Measurements from ENCODE around the gene DHX8.
"Not testable (repeated sequence)": the region's sequence is repeated elsewhere in the genome, so short reads cannot be mapped to it uniquely, and the experiment has no call there.

DHX8 gene

GRCh38 chr17:43483674-43484551, at the start of gene DHX8:
DHX8 (plus strand) TSS chr17:43483975; CDS start chr17:43484038, 63 bp downstream.
- DNase-seq (ENCODE audit: low read depth): peak; percentile 96

DNA sequence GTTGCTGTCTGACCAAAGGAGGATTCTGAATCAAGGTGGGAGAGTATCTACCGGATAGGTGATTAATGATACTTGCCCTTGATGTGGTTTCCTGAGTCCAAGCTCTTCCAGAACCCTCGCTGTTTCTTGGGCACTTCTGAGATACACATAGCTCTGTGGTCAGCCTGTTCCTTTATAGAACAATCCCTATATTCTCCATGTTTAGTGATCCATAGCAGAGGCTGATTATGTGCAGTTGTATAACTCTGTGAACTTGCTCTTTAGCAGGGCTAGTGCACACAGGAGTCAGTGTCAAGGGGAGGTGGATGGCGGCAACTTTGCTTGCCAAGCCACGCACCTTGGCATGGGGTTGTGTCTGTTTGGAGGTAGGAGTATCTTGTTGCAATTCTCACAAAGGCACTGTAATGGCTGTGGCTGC, 48.9 kb upstream of the DHX8 start:
- no peak for DNase-seq (ENCODE audit: low read depth)

DNA sequence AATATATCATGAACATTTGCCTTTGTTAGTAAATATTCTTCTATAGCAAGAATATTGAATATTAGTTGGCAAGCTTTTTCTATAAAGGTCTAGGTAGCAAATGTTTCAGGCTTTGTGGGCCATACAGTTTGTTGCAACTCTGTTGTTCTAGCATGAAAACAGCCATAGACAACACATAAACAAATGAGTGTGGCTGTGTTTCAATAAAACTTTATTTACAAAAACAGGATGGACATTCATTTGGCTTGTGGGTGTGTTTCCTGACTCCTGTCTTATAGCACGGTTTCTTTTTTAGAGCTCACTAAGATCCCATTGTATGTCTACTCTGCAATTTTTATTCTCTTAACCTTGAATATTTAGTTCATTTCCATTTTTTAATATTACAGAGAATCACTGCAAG, 46.0 kb upstream of the DHX8 start:
- DNase-seq (ENCODE audit: low read depth): no peak

DNA sequence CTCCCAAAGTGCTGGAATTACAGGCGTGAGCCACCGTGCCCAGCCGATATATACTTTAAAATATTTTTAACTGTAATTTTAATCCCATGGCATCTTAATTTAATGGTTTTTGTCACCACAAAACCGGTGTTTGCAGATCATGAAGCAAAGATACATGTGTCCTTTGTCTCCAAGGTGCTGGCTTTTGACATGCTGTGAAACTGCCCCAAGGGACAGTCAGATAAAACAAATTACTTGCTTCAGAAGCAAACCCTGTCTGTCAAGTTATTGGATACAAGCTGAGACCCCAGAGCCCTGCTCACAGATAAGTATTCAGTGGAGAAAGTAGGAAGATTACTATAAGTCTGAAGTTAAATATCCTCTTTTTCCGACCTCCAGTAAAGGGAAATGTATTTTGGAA, 45.1 kb upstream of the DHX8 start:
- no peak for DNase-seq (ENCODE audit: low read depth)

DNA sequence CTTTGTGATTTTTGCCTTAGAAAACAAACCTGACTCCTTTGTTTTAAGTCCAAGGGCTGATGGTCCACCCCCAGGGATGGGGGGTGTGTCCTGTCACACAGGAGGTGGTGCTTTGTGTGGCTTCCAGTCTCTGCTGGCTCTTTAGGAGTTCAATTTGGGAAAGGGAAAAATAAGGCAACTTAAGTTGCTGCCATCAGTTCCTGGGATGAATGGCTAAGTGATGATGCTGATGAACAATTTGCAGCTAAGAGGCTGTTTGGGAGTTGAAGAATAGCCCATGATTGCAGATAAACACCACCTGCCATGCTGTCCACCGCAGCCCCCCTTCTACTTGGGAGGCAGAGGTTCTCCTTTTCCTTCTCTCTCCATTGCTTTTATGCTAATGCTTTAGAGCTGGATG, 44.7 kb upstream of the DHX8 start:
- DNase-seq (ENCODE audit: low read depth): no peak

GRCh38 chr17:43442711-43443110, 41.1 kb upstream of the DHX8 start:
- DNase-seq (ENCODE audit: low read depth): no peak

GRCh38 chr17:43443381-43443780, 40.4 kb upstream of the DHX8 start:
- no peak for DNase-seq (ENCODE audit: low read depth)

DNA sequence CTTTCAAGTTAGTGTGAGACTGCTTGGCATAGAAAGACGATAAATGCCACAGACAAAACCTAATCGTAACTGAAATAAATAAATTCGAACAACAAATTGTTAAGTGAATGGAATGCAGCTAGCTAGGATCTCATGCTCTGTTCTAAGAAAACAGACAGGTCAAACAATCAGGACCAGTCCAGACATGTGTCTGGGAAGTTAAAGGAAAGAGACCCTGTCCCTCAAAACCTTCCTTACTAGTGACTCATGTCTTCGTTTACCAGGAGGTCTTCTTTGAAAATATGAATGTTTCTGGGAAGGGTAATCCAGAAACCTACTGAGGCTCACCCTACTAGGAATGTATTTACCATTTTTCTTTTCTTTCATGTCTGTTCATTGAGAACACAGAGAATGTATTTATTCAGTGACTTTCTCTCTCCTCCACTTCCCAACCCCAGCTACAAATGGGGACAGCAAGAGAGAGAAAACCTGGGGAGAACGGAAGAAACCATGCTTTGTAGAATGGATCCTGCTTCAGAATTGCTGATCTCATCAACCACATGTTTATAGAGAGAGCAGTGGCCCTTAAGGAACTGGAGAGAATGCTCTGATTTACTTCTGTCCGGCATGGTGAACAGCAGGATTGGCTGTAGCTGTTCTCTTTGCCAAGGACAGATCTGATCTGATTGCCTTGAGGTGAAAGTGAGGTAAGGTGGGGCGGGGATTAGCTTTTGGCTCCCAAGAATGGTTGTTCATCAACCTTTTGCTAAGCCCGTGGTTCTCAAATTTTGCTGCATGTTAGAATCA, 39.4 kb upstream of the DHX8 start:
- DNase-seq (ENCODE audit: low read depth): no peak

DNA sequence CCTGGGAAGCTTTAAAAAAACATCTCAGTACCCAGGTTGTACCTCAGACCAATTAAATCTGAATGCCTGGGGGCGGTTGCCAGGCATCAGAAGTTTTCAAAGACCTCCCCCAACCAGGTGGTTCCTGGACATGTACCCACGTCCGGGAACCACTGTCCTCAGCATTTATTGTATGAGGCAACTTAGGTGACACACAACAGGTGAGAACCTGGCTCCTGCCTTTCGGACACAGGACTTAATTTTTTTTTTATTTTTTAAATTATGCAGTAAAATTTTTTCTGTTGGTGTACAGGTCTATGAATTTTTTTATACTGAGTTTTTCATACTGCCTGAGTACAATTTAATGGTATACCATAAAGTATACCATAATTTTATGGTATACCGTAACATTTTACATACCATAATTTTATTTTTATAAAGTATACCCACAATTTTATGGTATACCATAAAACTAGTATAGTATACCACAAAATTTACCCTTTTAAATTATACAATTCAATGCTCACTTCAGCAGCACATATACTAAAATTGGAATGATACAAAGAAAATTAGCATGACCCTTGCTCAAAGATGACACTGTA, 38.7 kb upstream of the DHX8 start:
- no peak for DNase-seq (ENCODE audit: low read depth)

DNA sequence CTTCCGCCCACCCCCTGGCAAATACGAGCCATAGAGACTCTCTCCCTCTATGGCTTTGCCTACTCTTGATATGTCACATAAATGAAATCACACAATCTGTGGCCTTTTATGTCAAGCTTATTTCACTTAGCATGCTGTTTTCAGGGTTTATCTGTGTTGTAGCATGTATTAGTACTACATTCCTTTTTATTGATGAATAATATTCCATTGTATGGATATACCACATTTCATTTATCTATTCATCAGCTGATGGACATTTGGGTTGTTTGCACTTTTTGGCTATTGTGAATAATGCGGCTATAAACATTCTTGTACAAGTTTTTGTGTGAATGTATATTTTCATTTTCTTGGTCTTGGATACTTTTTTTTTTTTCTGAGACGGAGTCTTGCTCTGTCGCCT, 37.0 kb upstream of the DHX8 start:
- DNase-seq (ENCODE audit: low read depth): no peak

DNA sequence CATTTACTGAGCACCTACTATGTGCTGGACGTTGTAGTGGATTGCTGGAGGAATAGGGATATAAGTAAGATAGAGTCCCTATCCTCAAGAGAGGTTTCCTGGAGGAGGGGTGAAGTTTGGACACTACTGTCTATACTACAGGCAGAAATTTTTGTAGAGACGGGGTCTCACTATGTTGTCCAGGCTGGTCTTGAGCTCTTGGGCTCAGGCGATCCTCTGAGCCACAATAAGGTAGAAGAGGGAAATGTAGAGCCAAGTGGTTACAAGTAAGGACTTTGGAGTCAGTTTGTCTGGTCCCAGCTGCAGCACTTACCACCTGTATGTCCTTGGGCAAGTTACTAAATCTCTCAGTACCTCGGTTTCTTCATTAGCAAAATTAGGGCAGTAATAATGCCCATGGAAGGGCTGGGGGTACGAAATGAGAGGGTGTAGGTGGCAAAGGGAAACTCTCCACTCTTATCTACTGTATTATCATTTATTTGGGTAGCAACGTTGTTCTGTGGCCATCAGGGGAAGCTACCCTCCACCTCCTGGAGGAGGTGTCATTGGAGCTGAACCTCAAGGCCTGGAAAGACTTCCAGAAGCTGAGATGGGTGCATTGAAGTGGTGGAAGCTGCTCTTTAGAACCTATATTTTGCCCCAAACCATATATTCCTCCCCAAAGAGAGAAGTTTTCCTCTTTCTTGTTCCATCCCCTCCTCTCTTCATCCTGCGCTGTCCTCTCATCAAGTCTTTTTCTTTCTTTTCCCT, 34.9 kb upstream of the DHX8 start:
- no peak for DNase-seq (ENCODE audit: low read depth)

DNA sequence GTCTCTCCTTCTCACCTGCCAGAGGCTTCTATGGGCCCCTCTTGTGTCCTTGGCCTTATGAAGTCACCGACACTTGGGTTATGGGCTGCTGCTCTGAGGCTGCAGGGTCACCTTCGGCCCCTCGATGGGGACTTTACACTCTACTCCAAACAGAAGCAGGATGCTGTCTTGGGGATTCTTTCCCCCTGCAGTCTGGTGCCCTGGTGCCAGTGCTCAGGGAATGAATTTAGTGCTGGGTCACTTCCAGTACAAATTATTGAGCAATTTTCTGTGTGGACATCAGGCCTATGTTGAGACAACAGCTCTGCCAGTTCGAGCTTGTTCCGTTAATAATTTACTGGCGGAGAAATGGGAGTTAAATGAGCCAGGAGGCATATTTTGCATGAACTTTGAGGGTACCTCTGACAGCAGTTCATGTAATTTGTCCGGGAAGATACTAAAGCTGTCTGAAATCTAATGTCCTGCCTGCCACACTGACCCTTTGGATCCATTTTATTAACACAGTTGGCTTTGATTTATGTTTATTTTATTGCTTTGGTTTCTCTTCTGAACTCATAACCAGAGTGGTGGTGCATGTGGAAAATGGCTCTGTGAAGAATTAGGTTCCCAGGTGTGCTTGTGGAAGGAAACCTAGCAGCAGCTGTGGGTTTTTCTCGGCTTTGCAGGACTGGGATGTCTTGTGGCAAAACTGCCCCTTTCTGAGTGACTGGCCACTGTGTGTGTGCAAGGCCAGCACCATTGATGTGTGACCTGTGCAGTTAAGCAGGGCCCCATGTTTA, 34.1 kb upstream of the DHX8 start:
- no peak for DNase-seq (ENCODE audit: low read depth)

DNA sequence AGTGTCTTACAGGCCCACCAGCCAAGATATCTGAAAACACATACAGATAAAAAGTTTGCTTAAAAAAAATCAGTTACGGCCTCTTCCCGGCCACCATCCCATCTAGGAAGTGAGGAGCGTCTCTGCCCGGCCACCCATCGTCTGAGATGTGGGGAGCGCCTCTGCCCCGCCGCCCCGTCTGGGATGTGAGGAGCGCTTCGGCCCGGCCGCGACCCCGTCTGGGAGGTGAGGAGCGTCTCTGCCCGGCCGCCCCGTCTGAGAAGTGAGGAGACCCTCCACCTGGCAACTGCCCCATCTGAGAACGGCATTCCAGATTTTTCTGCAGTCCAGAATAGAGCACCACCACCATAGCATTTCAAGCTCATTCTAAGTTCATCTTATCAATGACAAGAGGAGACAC, 33.0 kb upstream of the DHX8 start:
- DNase-seq (ENCODE audit: low read depth): not testable (repeated sequence)

DNA sequence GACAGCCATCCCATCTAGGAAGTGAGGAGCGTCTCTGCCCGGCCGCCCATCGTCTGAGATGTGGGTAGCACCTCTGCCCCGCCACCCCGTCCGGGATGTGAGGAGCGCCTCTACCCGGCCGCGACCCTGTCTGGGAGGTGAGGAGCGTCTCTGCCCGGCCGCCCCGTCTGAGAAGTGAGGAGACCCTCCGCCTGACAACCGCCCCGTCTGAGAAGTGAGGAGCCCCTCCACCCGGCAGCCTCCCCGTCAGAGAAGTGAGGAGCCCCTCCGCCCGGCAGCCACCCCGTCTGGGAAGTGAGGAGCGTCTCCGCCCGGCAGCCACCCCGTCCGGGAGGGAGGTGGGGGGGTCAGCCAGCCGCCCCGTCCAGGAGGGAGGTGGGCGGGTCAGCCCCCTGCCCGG, 32.0 kb upstream of the DHX8 start:
- not testable (repeated sequence) for DNase-seq (ENCODE audit: low read depth)

GRCh38 chr17:43453331-43453812, 30.4 kb upstream of the DHX8 start:
- DNase-seq (ENCODE audit: low read depth): no peak

GRCh38 chr17:43454868-43455267, 28.9 kb upstream of the DHX8 start:
- DNase-seq (ENCODE audit: low read depth): no peak

DNA sequence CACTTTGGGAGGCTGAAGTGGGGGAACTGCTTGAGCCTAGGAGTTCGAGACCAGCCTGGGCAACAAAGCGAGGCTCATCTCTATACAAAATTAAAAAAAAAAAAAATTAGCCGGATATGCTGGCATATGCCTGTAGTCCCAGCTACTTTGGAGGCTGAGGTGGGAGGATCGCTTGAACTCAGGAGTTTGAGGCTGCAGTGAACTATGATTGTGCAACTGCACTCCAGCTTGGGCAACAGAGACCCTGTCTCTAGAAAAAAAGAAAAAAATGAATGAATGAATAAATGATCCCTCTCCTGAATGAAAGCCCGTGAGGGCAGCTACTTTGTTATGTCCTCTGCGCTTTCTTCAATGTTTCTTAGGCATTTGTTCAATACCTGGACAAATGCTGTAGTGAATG, 27.7 kb upstream of the DHX8 start:
- no peak for DNase-seq (ENCODE audit: low read depth)

GRCh38 chr17:43456661-43457361, 27.0 kb upstream of the DHX8 start:
- DNase-seq (ENCODE audit: low read depth): no peak

GRCh38 chr17:43457362-43457692, 26.4 kb upstream of the DHX8 start:
- no peak for DNase-seq (ENCODE audit: low read depth)

- not testable (repeated sequence) for DNase-seq (ENCODE audit: low read depth)
Observed at GRCh38 chr17:43459878-43460277, 23.9 kb upstream of the DHX8 start.

DNA sequence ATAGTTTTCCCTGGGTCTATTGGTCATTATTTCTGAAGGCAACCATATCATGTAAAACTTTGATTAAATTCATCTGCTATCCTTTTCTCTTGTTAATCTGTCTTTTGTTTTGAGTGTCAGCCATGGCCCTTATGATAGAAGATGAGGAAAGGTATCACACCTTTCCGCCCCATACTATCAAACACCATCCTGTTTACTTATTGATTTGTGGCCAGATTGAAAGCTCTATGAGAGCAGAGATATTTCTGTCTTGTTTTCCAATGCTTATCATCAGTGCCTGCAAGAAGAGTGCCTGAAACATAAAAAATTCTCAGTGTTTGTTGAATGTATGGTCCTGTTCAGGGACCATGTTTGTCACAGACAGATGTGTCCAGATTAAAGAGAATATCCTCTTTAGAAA, 22.6 kb upstream of the DHX8 start:
- no peak for DNase-seq (ENCODE audit: low read depth)
